ENCODE results near the gene LRRC36.
A peak's percentile ranks its signal among the peaks of the same experiment; 100 is the strongest.

The LRRC36 gene

GRCh38 chr16:67404740-67405226 is 78.2 kb downstream of the LRRC36 start:
- TF ChIP-seq CTCF (IDR thresholded peaks at IDR 0.05; ENCODE audit: control insufficient read depth, extremely low read depth, insufficient read depth), result no peak
- H3K4me3 ChIP-seq (ENCODE audit: low read depth, low read length), result no peak overlapping the region
- DNase-seq (ENCODE audit: low read depth), result peak; percentile 100

- DNase-seq (ENCODE audit: low read depth), result no peak
- no peak for TF ChIP-seq CTCF (IDR thresholded peaks at IDR 0.05; ENCODE audit: control insufficient read depth, extremely low read depth, insufficient read depth)
- H3K4me3 ChIP-seq (ENCODE audit: low read depth, low read length), result no peak overlapping the region
These were observed 78.7 kb downstream of the LRRC36 start for GRCh38 chr16:67405336-67405735.

DNA sequence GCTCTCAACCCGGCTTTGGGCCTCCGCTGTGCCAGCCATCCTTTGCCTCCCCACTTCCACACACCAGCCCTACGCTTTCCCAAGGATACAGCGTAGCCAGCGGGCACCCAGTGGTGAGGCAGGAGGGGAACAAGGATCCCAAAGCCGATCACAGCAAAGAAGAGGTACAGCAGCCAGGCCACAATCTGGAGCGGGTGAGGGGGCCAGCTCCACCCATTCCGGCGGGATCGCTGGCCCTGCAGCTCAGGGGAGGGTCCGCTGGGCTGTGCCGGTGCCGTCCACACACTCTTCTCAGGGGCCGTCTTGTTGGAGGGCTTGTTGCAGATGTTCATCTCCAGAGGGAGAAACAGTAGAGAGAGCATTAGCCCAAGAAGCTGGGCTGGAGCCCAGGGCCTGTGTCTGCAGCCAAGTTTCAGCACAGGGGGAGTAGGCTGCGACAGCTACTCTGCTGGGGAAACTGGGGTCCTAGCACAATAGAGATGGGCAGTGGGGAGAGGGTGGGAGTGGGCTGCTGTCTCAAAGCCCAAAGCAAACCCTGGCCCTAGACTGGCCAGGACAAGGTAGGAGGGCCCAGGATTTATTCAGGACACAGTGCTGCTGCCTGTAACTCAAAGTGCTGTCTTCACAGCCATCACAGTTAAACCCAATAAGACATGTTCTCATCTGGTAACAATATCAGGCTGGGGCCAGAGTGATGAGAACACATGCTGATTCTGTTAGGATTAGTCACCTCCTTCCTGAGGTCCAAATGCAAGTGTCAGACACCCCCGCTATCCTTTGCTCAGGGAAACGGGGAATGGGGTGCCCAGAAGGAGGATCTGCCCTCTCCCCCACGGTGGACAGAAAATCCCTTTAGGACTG is 79.7 kb downstream of the LRRC36 start:
- H3K4me3 ChIP-seq (ENCODE audit: low read depth, low read length), result no peak overlapping the region
- no peak for TF ChIP-seq CTCF (IDR thresholded peaks at IDR 0.05; ENCODE audit: control insufficient read depth, extremely low read depth, insufficient read depth)
- DNase-seq (ENCODE audit: low read depth), result no peak

DNA sequence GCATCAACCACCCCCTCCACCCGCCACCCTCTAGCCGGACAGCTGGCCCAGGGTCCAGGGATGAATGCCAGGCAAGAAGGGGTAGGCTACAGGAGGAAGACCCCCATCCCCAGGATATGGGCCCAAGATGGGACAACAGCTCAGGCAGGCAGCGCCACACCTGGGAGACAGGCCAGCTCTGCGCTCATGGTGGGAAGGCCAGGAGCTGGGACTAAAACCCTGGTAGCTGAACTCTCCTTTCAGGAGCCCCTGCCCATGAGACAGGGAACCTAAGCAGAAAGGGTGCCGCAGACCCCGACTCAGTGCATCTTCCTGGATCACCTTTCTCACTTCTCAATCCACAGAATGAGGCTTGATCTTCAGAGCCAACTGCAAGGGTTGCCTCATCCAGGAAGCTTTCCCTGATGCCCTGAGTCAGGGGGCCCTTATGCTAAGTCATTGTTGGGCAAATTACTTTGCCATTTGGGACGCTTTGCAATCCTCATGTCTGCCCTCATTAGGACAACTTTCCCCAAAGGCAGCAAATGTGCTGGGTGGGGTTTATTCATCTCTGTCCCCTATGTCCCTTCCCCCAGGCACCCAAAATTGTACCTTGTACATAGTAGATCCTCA is 80.7 kb downstream of the LRRC36 start:
- no peak overlapping the region for H3K4me3 ChIP-seq (ENCODE audit: low read depth, low read length)
- DNase-seq (ENCODE audit: low read depth), result no peak
- TF ChIP-seq CTCF (IDR thresholded peaks at IDR 0.05; ENCODE audit: control insufficient read depth, extremely low read depth, insufficient read depth), result no peak

GRCh38 chr16:67407788-67408452 is 81.3 kb downstream of the LRRC36 start:
- TF ChIP-seq CTCF (IDR thresholded peaks at IDR 0.05; ENCODE audit: control insufficient read depth, extremely low read depth, insufficient read depth), result no peak
- no peak for DNase-seq (ENCODE audit: low read depth)
- no peak overlapping the region for H3K4me3 ChIP-seq (ENCODE audit: low read depth, low read length)

DNA sequence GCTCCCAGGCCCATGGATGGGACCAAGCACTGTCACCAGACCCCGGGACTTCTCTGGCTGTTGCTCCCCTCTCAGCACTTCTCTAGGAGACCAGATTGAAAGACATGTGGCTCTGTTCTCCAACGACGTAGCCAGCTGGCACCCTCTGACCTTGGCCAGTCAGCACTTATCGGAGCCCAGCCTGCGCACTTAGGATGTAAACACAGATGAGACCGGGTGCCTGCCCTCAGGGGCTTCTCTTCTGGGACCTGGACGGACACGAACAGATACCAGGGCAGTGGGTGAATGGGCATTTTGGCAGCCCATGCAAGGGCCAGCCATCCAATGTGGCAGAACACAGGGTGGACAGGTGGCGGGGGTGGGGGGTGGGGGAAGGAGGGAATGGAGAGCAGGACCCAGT is 83.0 kb downstream of the LRRC36 start:
- DNase-seq (ENCODE audit: low read depth), result no peak
- no peak for TF ChIP-seq CTCF (IDR thresholded peaks at IDR 0.05; ENCODE audit: control insufficient read depth, extremely low read depth, insufficient read depth)
- H3K4me3 ChIP-seq (ENCODE audit: low read depth, low read length), result no peak overlapping the region
